ENCODE data around the gene WDR44.
"Not testable (repeated sequence)": the region's sequence is repeated elsewhere in the genome, so short reads cannot be mapped to it uniquely, and the experiment has no call there.

Gene WDR44

DNA sequence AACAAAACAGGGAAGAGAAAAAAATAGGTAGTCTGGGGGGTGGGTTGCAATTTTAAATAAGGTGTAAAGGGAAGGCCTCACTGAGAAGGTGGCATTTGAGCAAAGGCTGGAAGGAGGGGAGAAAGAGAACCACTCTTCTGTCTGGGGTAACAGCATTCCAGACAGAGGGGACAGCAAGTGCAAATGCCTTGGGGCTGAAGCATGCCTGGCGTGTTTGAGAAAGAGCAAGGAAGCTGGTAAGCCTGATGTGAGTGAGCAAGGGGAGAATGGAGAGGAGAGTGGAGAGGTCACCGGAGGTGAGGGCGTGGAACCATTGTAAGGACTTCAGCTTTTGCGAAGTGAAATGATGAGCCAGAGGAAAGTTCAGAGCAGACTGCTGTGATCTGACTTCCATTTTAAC lies 130.0 kb downstream of the WDR44 start:
- Histone ChIP-seq H3K9me2 (replicated peaks; ENCODE audit: control insufficient read depth, low read length) (no peaks in the 10 kb centered on the region), H3K27ac (ENCODE audit: low read depth, low read length) (no peak overlapping the region), H3K36me3 (ENCODE audit: control insufficient read depth, low read length) (no peaks in the 10 kb centered on the region), H3K4me1 (ENCODE audit: control insufficient read depth, low read length) (no peaks in the 10 kb centered on the region), H3K79me2 (ENCODE audit: control insufficient read depth, low read length) (no peaks in the 10 kb centered on the region), H3F3A (ENCODE audit: control insufficient read depth, insufficient read depth) (no peaks in the 10 kb centered on the region), H3K4me2 (ENCODE audit: low read length) (no peak overlapping the region), H3K9me3 (ENCODE audit: control insufficient read depth, insufficient read depth, low read length) (no peaks in the 10 kb centered on the region), H3K4me3 (ENCODE audit: low read length) (no peak overlapping the region), H4K20me1 (ENCODE audit: control insufficient read depth, insufficient read depth, low read depth, low read length) (no peaks in the 10 kb centered on the region), H3K27me3 (ENCODE audit: control insufficient read depth, low read length) (no peaks in the 10 kb centered on the region)
- TF ChIP-seq, protein P1, sequence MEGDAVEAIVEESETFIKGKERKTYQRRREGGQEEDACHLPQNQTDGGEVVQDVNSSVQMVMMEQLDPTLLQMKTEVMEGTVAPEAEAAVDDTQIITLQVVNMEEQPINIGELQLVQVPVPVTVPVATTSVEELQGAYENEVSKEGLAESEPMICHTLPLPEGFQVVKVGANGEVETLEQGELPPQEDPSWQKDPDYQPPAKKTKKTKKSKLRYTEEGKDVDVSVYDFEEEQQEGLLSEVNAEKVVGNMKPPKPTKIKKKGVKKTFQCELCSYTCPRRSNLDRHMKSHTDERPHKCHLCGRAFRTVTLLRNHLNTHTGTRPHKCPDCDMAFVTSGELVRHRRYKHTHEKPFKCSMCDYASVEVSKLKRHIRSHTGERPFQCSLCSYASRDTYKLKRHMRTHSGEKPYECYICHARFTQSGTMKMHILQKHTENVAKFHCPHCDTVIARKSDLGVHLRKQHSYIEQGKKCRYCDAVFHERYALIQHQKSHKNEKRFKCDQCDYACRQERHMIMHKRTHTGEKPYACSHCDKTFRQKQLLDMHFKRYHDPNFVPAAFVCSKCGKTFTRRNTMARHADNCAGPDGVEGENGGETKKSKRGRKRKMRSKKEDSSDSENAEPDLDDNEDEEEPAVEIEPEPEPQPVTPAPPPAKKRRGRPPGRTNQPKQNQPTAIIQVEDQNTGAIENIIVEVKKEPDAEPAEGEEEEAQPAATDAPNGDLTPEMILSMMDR (IDR thresholded peaks at IDR 0.05; ENCODE audit: low read depth, low read length, poor library complexity, severe bottlenecking) = no peak
- no peak for TF ChIP-seq EZH2phosphoT487 (IDR thresholded peaks at IDR 0.05; ENCODE audit: borderline replicate concordance, low read length)

DNA sequence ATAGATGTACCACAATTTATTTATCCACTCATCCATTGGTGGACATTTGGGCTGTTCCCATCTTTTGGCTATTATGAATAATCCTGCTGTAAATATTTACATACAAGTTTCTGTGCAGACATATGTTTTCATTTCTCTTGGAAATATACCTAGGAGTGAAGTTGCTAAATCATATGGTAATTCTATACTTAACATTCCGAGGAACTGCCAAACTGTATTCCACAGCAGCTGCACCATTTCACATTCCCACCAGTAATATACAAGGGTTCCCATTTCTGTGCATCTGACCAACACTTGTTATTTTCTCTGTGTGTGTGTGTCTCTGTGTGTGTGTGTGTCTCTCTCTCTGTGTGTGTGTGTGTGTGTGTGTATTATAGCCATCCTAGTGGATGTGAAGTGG lies 134.3 kb downstream of the WDR44 start:
- no peak for TF ChIP-seq EZH2phosphoT487 (IDR thresholded peaks at IDR 0.05; ENCODE audit: borderline replicate concordance, low read length)
- TF ChIP-seq, protein P1 (IDR thresholded peaks at IDR 0.05; ENCODE audit: low read depth, low read length, poor library complexity, severe bottlenecking) = no peak
- H4K20me1 ChIP-seq (ENCODE audit: control insufficient read depth, insufficient read depth, low read depth, low read length) = no peaks in the 10 kb centered on the region
- no peaks in the 10 kb centered on the region for H3K79me2 ChIP-seq (ENCODE audit: control insufficient read depth, low read length)
- no peaks in the 10 kb centered on the region for H3F3A ChIP-seq (ENCODE audit: control insufficient read depth, insufficient read depth)
- no peaks in the 10 kb centered on the region for H3K9me3 ChIP-seq (ENCODE audit: control insufficient read depth, insufficient read depth, low read length)
- no peak overlapping the region for H3K27ac ChIP-seq (ENCODE audit: low read depth, low read length)
- H3K4me1 ChIP-seq (ENCODE audit: control insufficient read depth, low read length) = no peaks in the 10 kb centered on the region
- no peaks in the 10 kb centered on the region for H3K9me2 ChIP-seq (replicated peaks; ENCODE audit: control insufficient read depth, low read length)
- no peak overlapping the region for H3K4me3 ChIP-seq (ENCODE audit: low read length)
- H3K4me2 ChIP-seq (ENCODE audit: low read length) = no peak overlapping the region
- no peaks in the 10 kb centered on the region for H3K36me3 ChIP-seq (ENCODE audit: control insufficient read depth, low read length)
- no peaks in the 10 kb centered on the region for H3K27me3 ChIP-seq (ENCODE audit: control insufficient read depth, low read length)

DNA sequence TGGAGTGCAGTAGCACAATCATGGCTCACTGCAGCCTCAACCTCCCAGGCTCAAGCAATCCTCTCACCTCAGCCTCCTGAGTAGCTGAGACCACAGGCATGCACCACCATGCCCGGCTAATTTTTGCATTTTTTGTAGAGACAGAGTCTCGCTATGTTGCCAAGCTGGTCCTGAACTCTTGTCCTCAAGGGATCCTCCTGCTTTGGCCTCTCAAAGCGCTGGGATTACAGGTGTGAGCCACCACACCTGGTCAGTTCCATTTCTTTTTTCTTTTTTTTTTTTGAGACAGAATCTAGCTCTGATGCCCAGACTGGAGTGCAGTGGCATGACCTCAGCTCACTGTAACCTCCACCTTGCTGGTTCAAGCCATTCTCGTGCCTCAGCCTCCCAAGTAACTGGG lies 136.5 kb downstream of the WDR44 start:
- H3K4me2 ChIP-seq (ENCODE audit: low read length); H3K9me3 ChIP-seq (ENCODE audit: control insufficient read depth, insufficient read depth, low read length); H3K27me3 ChIP-seq (ENCODE audit: control insufficient read depth, low read length); H3K4me1 ChIP-seq (ENCODE audit: control insufficient read depth, low read length); H3K36me3 ChIP-seq (ENCODE audit: control insufficient read depth, low read length); H3K27ac ChIP-seq (ENCODE audit: low read depth, low read length); H3K4me3 ChIP-seq (ENCODE audit: low read length); H3F3A ChIP-seq (ENCODE audit: control insufficient read depth, insufficient read depth); H3K79me2 ChIP-seq (ENCODE audit: control insufficient read depth, low read length); H3K9me2 ChIP-seq (replicated peaks; ENCODE audit: control insufficient read depth, low read length); H4K20me1 ChIP-seq (ENCODE audit: control insufficient read depth, insufficient read depth, low read depth, low read length): not testable (repeated sequence)

DNA sequence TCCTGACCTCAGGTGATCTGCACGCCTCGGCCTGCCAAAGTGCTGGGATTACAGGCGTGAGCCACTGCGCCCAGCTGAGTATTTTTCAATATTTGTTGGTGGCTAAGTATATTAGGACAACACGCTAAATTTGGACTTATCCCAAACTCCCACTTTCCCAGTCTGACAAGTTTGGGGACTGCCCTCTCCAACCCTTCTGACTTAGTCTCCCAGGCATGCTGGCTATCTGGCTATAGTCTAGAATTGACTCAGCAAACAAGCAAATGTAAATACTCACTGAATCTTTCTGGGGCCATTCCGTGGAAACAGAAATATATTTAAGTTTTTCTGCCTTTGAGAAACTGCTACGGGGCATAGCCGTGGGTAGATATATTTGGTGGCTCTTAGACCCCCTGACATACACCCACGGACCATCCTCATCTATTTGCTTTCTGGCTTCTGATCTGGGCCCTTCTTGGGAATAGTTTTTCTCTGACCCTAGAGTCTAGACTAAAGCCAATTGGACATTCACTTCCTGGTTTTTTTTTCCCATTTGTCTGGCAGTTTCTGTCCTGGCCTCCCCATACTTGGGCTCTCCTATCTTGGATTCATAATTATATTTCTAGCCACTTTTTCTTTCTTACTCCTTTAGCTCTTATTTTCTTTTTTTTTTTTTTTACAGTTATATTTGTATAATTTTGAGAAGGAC lies 138.5 kb downstream of the WDR44 start:
- no peaks in the 10 kb centered on the region for H4K20me1 ChIP-seq (ENCODE audit: control insufficient read depth, insufficient read depth, low read depth, low read length)
- no peak overlapping the region for H3K4me3 ChIP-seq (ENCODE audit: low read length)
- H3F3A ChIP-seq (ENCODE audit: control insufficient read depth, insufficient read depth) = no peaks in the 10 kb centered on the region
- H3K36me3 ChIP-seq (ENCODE audit: control insufficient read depth, low read length) = no peaks in the 10 kb centered on the region
- no peaks in the 10 kb centered on the region for H3K4me1 ChIP-seq (ENCODE audit: control insufficient read depth, low read length)
- H3K27ac ChIP-seq (ENCODE audit: low read depth, low read length) = no peak overlapping the region
- no peaks in the 10 kb centered on the region for H3K9me2 ChIP-seq (replicated peaks; ENCODE audit: control insufficient read depth, low read length)
- TF ChIP-seq EZH2phosphoT487 (IDR thresholded peaks at IDR 0.05; ENCODE audit: borderline replicate concordance, low read length) = no peak
- no peaks in the 10 kb centered on the region for H3K79me2 ChIP-seq (ENCODE audit: control insufficient read depth, low read length)
- no peaks in the 10 kb centered on the region for H3K9me3 ChIP-seq (ENCODE audit: control insufficient read depth, insufficient read depth, low read length)
- H3K27me3 ChIP-seq (ENCODE audit: control insufficient read depth, low read length) = no peaks in the 10 kb centered on the region
- H3K4me2 ChIP-seq (ENCODE audit: low read length) = no peak overlapping the region

DNA sequence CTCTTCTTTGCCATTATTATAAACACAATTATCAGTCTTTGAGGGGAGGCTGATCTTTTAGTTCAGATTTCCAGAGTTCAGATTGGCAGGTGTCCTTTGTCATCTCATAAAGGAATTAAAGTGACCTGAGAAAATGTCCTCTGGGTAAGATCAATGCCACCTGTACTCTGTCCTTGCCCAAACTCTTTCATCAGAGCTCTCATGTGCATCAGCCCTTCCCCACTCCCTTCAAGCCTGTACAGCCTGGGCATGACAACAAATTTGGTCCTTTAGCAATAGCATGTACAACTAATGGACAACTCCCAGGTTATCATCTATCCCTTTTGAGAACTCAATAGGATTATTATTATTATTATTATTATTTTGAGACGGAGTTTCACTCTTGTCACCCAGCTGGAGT lies 140.8 kb downstream of the WDR44 start:
- H3K27ac ChIP-seq (ENCODE audit: low read depth, low read length); H3K36me3 ChIP-seq (ENCODE audit: control insufficient read depth, low read length); H3K79me2 ChIP-seq (ENCODE audit: control insufficient read depth, low read length); H3K4me2 ChIP-seq (ENCODE audit: low read length); H3K9me2 ChIP-seq (replicated peaks; ENCODE audit: control insufficient read depth, low read length); H3K9me3 ChIP-seq (ENCODE audit: control insufficient read depth, insufficient read depth, low read length); H3K4me1 ChIP-seq (ENCODE audit: control insufficient read depth, low read length); H4K20me1 ChIP-seq (ENCODE audit: control insufficient read depth, insufficient read depth, low read depth, low read length); H3K4me3 ChIP-seq (ENCODE audit: low read length); H3F3A ChIP-seq (ENCODE audit: control insufficient read depth, insufficient read depth); H3K27me3 ChIP-seq (ENCODE audit: control insufficient read depth, low read length): not testable (repeated sequence)

All from DOHH2 (cell line).